IMR-90 (cell line): ENCODE results near the gene NSMCE3. TPM values are rescaled to one million over a fixed set of nuclear protein-coding genes. Genes with fewer than 3 reads are reported as not detected.

Experiments used
- ATAC-seq: fragments of 200-7000 bp; cut with Tn5 transposase; 2 replicates; pipeline ENCODE4 v1.9.1; 2020; ENCODE audit warnings: low read depth, mild to moderate bottlenecking, moderate library complexity
- BruUV-seq: library from RNA; stranded (reverse); fragments of 400-500 nt; replicated peaks from 2 replicates; lab custom pipeline; 2021; lab: Mats Ljungman, UMichigan
- CTCF ChIA-PET: fragments of 300-600 bp; formaldehyde crosslinking; extraction: SDS; loops from one replicate; lab custom pipeline; 2021; ENCODE audit warnings: antibody characterized with exemption; lab: Yijun Ruan, JAX
- POLR2A ChIA-PET: fragments of 300-600 bp; sonication (Branson Sonifier 250); formaldehyde crosslinking; loops from one replicate; lab custom pipeline; 2022; ENCODE audit warnings: antibody characterized with exemption; ENCODE audit not compliant: unreplicated experiment; lab: Charles Lee
- DNase-seq: peaks from one replicate; pipeline ENCODE4 v3.0.0; 2013
- H2AFZ ChIP-seq: replicated peaks from 2 replicates; pipeline ENCODE3; 2013; ENCODE audit warnings: low read length, mild to moderate bottlenecking; ENCODE audit not compliant: poor library complexity
- H2AK5ac ChIP-seq: 2 replicates; pipeline ENCODE4 v1.6.1; 2013; ENCODE audit warnings: low read depth, low read length, inconsistent platforms
- H2AK9ac ChIP-seq: replicated peaks from 2 replicates; pipeline ENCODE3; 2013; ENCODE audit warnings: mild to moderate bottlenecking, low read depth, low read length, moderate library complexity; ENCODE audit not compliant: poor library complexity
- H2BK120ac ChIP-seq: 2 replicates; pipeline ENCODE4 v1.6.1; 2013; ENCODE audit warnings: low read depth, low read length, inconsistent platforms
- H2BK15ac ChIP-seq: 3 replicates; pipeline ENCODE4 v1.6.1; 2013; ENCODE audit warnings: low read depth, low read length, inconsistent platforms
- H2BK20ac ChIP-seq: 2 replicates; pipeline ENCODE4 v1.6.1; 2013; ENCODE audit warnings: low read depth, mild to moderate bottlenecking, inconsistent platforms, low read length, moderate library complexity
- H2BK5ac ChIP-seq: 2 replicates; pipeline ENCODE4 v1.6.1; 2013; ENCODE audit warnings: mild to moderate bottlenecking, low read depth, low read length, inconsistent platforms; ENCODE audit not compliant: poor library complexity, severe bottlenecking
- H3K14ac ChIP-seq: replicated peaks from 2 replicates; pipeline ENCODE4 v1.6.1; 2013; ENCODE audit warnings: low read depth, low read length, inconsistent platforms
- H3K18ac ChIP-seq: 2 replicates; pipeline ENCODE4 v1.6.1; 2013; ENCODE audit warnings: low read depth, low read length, control low read depth
- H3K23ac ChIP-seq: 2 replicates; pipeline ENCODE4 v1.6.1; 2013; ENCODE audit warnings: low read depth, low read length, inconsistent platforms
- H3K27ac ChIP-seq: 2 replicates; pipeline ENCODE4 v1.5.1; 2013; ENCODE audit warnings: mild to moderate bottlenecking, control low read depth, low read length; ENCODE audit not compliant: insufficient read depth
- H3K27me3 ChIP-seq: 2 replicates; pipeline ENCODE4 v1.6.1; 2013; ENCODE audit warnings: low read length; ENCODE audit not compliant: control insufficient read depth, insufficient read depth
- H3K36me3 ChIP-seq: 2 replicates; pipeline ENCODE4 v1.6.1; 2013; ENCODE audit warnings: low read length, mixed read lengths; ENCODE audit not compliant: control insufficient read depth, insufficient read depth
- H3K4ac ChIP-seq: 2 replicates; pipeline ENCODE4 v1.6.1; 2013; ENCODE audit warnings: low read depth, low read length, inconsistent platforms
- H3K4me1 ChIP-seq: 2 replicates; pipeline ENCODE4 v1.6.1; 2013; ENCODE audit warnings: low read length, mixed read lengths; ENCODE audit not compliant: control insufficient read depth, insufficient read depth
- H3K4me2 ChIP-seq: 2 replicates; pipeline ENCODE4 v1.6.1; 2013; ENCODE audit warnings: low read depth, mild to moderate bottlenecking, control low read depth, low read length, moderate library complexity
- H3K4me3 ChIP-seq: 2 replicates; pipeline ENCODE4 v1.5.1; 2013; ENCODE audit warnings: low read depth, mild to moderate bottlenecking, control low read depth, low read length, moderate library complexity; ENCODE audit not compliant: insufficient read depth
- H3K56ac ChIP-seq: 2 replicates; pipeline ENCODE4 v1.6.1; 2013; ENCODE audit warnings: low read length, inconsistent platforms; ENCODE audit not compliant: insufficient read depth; ENCODE audit errors: extremely low read depth
- H3K79me1 ChIP-seq, 2 experiments: 2 replicates each; pipeline ENCODE4 v1.6.1; 2013; ENCODE audit warnings: low read length in 2 of 2, inconsistent platforms in 1 of 2, low read depth in 1 of 2
- H3K9ac ChIP-seq: 2 replicates; pipeline ENCODE4 v1.6.1; 2013; ENCODE audit warnings: low read depth, low read length, control low read depth
- H3K9me1 ChIP-seq: 2 replicates; pipeline ENCODE4 v1.6.1; 2013; ENCODE audit warnings: low read length, inconsistent platforms; ENCODE audit not compliant: insufficient read depth
- H3K9me3 ChIP-seq: 2 replicates; pipeline ENCODE4 v1.6.1; 2013; ENCODE audit warnings: low read length; ENCODE audit not compliant: control insufficient read depth, insufficient read depth
- H4K20me1 ChIP-seq: 2 replicates; pipeline ENCODE4 v1.6.1; 2013; ENCODE audit warnings: low read length, inconsistent platforms; ENCODE audit not compliant: insufficient read depth
- H4K5ac ChIP-seq: 2 replicates; pipeline ENCODE4 v1.6.1; 2013; ENCODE audit warnings: mild to moderate bottlenecking, low read depth, low read length, control low read depth
- H4K8ac ChIP-seq, 2 experiments: 2 replicates each; pipeline ENCODE4 v1.6.1; 2013; ENCODE audit warnings: low read depth in 2 of 2, low read length in 2 of 2, control low read depth in 1 of 2, inconsistent platforms in 1 of 2
- H4K91ac ChIP-seq: 2 replicates; pipeline ENCODE4 v1.6.1; 2013; ENCODE audit warnings: low read depth, low read length, inconsistent platforms; ENCODE audit not compliant: insufficient read depth
- CEBPB ChIP-seq: IDR thresholded peaks from 2 replicates; pipeline ENCODE4 v1.6.1; 2012; ENCODE audit warnings: low read depth, low read length, improper control_type of control experiment
- CHD1 ChIP-seq: IDR thresholded peaks from 2 replicates; pipeline ENCODE4 v1.6.1; 2012; ENCODE audit warnings: low read depth, low read length, improper control_type of control experiment
- MAFK ChIP-seq: IDR thresholded peaks from 2 replicates; pipeline ENCODE4 v1.6.1; 2012; ENCODE audit warnings: low read depth, low read length, improper control_type of control experiment
- MXI1 ChIP-seq: IDR thresholded peaks from 2 replicates; pipeline ENCODE4 v1.6.1; 2012; ENCODE audit warnings: low read depth, mild to moderate bottlenecking, low read length, moderate library complexity, borderline replicate concordance
- POLR2A ChIP-seq: IDR thresholded peaks from 2 replicates; pipeline ENCODE4 v1.6.1; 2012; ENCODE audit warnings: mild to moderate bottlenecking, low read depth, low read length
- RAD21 ChIP-seq: IDR thresholded peaks from 2 replicates; pipeline ENCODE4 v1.6.1; 2012; ENCODE audit warnings: low read length, improper control_type of control experiment
- RFX5 ChIP-seq: IDR thresholded peaks from 2 replicates; pipeline ENCODE4 v1.8.0; 2012; ENCODE audit warnings: low read depth, mild to moderate bottlenecking, low read length, moderate library complexity
- WGBS, 2 experiments: methylation state at CpG; one replicate each; pipeline versions ENCODE4 v1.1.5 to v1.1.7; 2013; ENCODE audit warnings: missing lambda C conversion rate in 2 of 2; ENCODE audit not compliant: insufficient read length in 1 of 2; ENCODE audit errors: extremely low coverage in 2 of 2; 5-methylcytosine and 5-hydroxymethylcytosine counted together
- dilution Hi-C: fragments of 300-500 bp; cut with HindIII; formaldehyde crosslinking; loops from one replicate; pipeline ENCODE4 v1.14.3; 2018; ENCODE audit warnings: low sequenced_read_pairs; ENCODE audit not compliant: unreplicated experiment
- in situ Hi-C: fragments of 300-500 bp; cut with MboI; formaldehyde crosslinking; loops from 3 replicates; pipeline ENCODE4 v1.14.3; 2019; ENCODE audit warnings: low sequenced_read_pairs, inconsistent platforms, mixed read lengths
- intact Hi-C: fragments of 100-400 bp; cut with micrococcal nuclease; formaldehyde crosslinking; loops from 2 replicates; pipeline ENCODE4 v1.10.0; 2022
- polyA plus RNA-seq, 3 experiments: library from polyadenylated mRNA; depleted of rRNA; stranded (reverse); fragments of >200 nt; gene quantifications; 2 replicates each; pipeline ENCODE4 v1.2.3, GENCODE V29; 2012; ENCODE audit warnings: low replicate concordance in 1 of 3
- total RNA-seq: library from RNA; depleted of rRNA; stranded (reverse); fragments of >200 nt; gene quantifications from 2 replicates; pipeline ENCODE4 v1.2.3, GENCODE V29; 2012
- TF ChIP-seq, protein P1 (sequence below): fragments of 150-350 bp; IDR thresholded peaks from 2 replicates; pipeline ENCODE4 v1.6.1; 2016; ENCODE audit warnings: low read depth, mild to moderate bottlenecking, low read length, moderate library complexity, borderline replicate concordance

Gene NSMCE3
- total and polyA plus RNA-seq, 2 of the 4 experiments (the other 2 are of a cell fraction): 5.1 to 6.3 TPM

GRCh38 chr15:29269485-29270168 is at the start of gene NSMCE3 (continued):
- TF ChIP-seq RFX5: no peak

GRCh38 chr15:29316422-29316821 is 46.8 kb upstream of the NSMCE3 start:
- Histone ChIP-seq H4K91ac (no peak overlapping the region), H3K14ac (no peak overlapping the region), H3K9ac (no peak overlapping the region), H2BK5ac (no peak overlapping the region), H3K27ac (no peak overlapping the region), H4K8ac (no peak overlapping the region), H2AFZ (no peak overlapping the region), H2AK5ac (no peak overlapping the region), H3K4me1 (no peaks in the 10 kb centered on the region), H3K18ac (no peak overlapping the region), H2BK120ac (no peak overlapping the region), H2BK20ac (no peak overlapping the region), H4K20me1 (no peaks in the 10 kb centered on the region), H2AK9ac (no peak overlapping the region), H2BK15ac (no peak overlapping the region), H3K4ac (no peak overlapping the region), H3K36me3 (no peaks in the 10 kb centered on the region), H3K79me1 (no peaks in the 10 kb centered on the region), H3K23ac (no peak overlapping the region), H3K4me3 (no peak overlapping the region), H3K9me1 (no peaks in the 10 kb centered on the region), H3K9me3 (no peaks in the 10 kb centered on the region), H4K5ac (no peak overlapping the region), H3K4me2 (no peak overlapping the region), H3K56ac (no peak overlapping the region), H3K27me3 (no peaks in the 10 kb centered on the region; the same call in 1 of the 2 replicates)
- POLR2A ChIA-PET: no interaction called here
- no peak for TF ChIP-seq MAFK
- TF ChIP-seq POLR2A: no peak
- no peak for TF ChIP-seq CHD1
- TF ChIP-seq MXI1: no peak
- TF ChIP-seq, protein P1, sequence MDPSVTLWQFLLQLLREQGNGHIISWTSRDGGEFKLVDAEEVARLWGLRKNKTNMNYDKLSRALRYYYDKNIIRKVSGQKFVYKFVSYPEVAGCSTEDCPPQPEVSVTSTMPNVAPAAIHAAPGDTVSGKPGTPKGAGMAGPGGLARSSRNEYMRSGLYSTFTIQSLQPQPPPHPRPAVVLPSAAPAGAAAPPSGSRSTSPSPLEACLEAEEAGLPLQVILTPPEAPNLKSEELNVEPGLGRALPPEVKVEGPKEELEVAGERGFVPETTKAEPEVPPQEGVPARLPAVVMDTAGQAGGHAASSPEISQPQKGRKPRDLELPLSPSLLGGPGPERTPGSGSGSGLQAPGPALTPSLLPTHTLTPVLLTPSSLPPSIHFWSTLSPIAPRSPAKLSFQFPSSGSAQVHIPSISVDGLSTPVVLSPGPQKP: no peak
- TF ChIP-seq CEBPB: peak; percentile 63
- no peak for TF ChIP-seq RAD21
- dilution Hi-C loops: no loop called here
- ATAC-seq: no peak
- in situ Hi-C loops: no loop called here
- intact Hi-C loops: no loop called here
- CTCF ChIA-PET: no interaction called here
- no CpG with 5 or more reads among the region's 3 CpGs for WGBS, 2 experiments
- no TSS peak for BruUV-seq
- DNase-seq: no peak
